Endothelial cell of hepatic sinusoid (primary cell): ENCODE results near the gene FAM13A.

Experiments used
- in situ Hi-C: cut with HindIII; loops from 2 replicates; pipeline ENCODE4 v1.10.0; 2017; ENCODE audit warnings: low sequenced_read_pairs

FAM13A gene

GRCh38 chr4:88796545-88796944, 260.4 kb downstream of the FAM13A start:
- in situ Hi-C loops, result no loop called here

GRCh38 chr4:88794952-88795351, 262.0 kb downstream of the FAM13A start:
- in situ Hi-C loops, result no loop called here

GRCh38 chr4:88794087-88794690, 262.8 kb downstream of the FAM13A start:
- in situ Hi-C loops, result no loop called here

GRCh38 chr4:88793475-88793874, 263.5 kb downstream of the FAM13A start:
- in situ Hi-C loops, result no loop called here

GRCh38 chr4:88792821-88793220, 264.2 kb downstream of the FAM13A start:
- in situ Hi-C loops, result no loop called here

GRCh38 chr4:88792268-88792781, 264.7 kb downstream of the FAM13A start:
- in situ Hi-C loops, result no loop called here

GRCh38 chr4:88791274-88791673, 265.7 kb downstream of the FAM13A start:
- in situ Hi-C loops, result no loop called here

- in situ Hi-C loops, result no loop called here
Measured at GRCh38 chr4:88788895-88789294, 268.1 kb downstream of the FAM13A start.

GRCh38 chr4:88788424-88788823, 268.6 kb downstream of the FAM13A start:
- in situ Hi-C loops, result no loop called here

- in situ Hi-C loops, result no loop called here
Measured at GRCh38 chr4:88786011-88786410, 271.0 kb downstream of the FAM13A start.

GRCh38 chr4:88780389-88780788, 276.6 kb downstream of the FAM13A start:
- in situ Hi-C loops, result no loop called here

- in situ Hi-C loops, result no loop called here
Measured at GRCh38 chr4:88779431-88779830, 277.6 kb downstream of the FAM13A start.

GRCh38 chr4:88775529-88775928, 281.5 kb downstream of the FAM13A start:
- in situ Hi-C loops, result no loop called here

- in situ Hi-C loops, result no loop called here
Measured at GRCh38 chr4:88775026-88775425, 282.0 kb downstream of the FAM13A start.

- in situ Hi-C loops, result no loop called here
Measured at GRCh38 chr4:88771883-88772450, 285.0 kb downstream of the FAM13A start.

- in situ Hi-C loops, result no loop called here
Measured at GRCh38 chr4:88765729-88766128, 291.3 kb downstream of the FAM13A start.

- in situ Hi-C loops, result no loop called here
Measured at GRCh38 chr4:88763075-88763474, 293.9 kb downstream of the FAM13A start.

GRCh38 chr4:88761861-88762523, 295.0 kb downstream of the FAM13A start:
- in situ Hi-C loops, result no loop called here

- in situ Hi-C loops, result no loop called here
Measured at GRCh38 chr4:88761342-88761741, 295.6 kb downstream of the FAM13A start.

- in situ Hi-C loops, result no loop called here
Measured at GRCh38 chr4:88759895-88760290, 297.1 kb downstream of the FAM13A start.

GRCh38 chr4:88759039-88759894, 297.7 kb downstream of the FAM13A start:
- in situ Hi-C loops, result no loop called here
